SK-N-SH treated with all-trans-retinoic acid at 6 μM for 48 hours (cell line): ENCODE results near the gene CDHR5.

ENCODE experiments used
- ATAC-seq: fragments of 200-7000 bp; cut with Tn5 transposase; 3 replicates; pipeline ENCODE4 v1.9.1; 2020; ENCODE audit warnings: mild to moderate bottlenecking, moderate library complexity
- BACH2 ChIP-seq: fragments of 250-450 bp; sonication (Bioruptor Pico); IDR thresholded peaks from 2 replicates; pipeline ENCODE4 v1.9.0; 2021; ENCODE audit warnings: mild to moderate bottlenecking, borderline replicate concordance
- CREB5 ChIP-seq: fragments of 250-450 bp; sonication (Bioruptor Pico); IDR thresholded peaks from 2 replicates; pipeline ENCODE4 v1.5.1; 2020; ENCODE audit warnings: low read depth, mild to moderate bottlenecking, moderate library complexity
- CSDC2 ChIP-seq: fragments of 250-450 bp; sonication (Bioruptor Pico); IDR thresholded peaks from 2 replicates; pipeline ENCODE4 v1.5.0; 2020; ENCODE audit warnings: mild to moderate bottlenecking, moderate library complexity
- CSRNP3 ChIP-seq: fragments of 250-450 bp; sonication (Bioruptor Pico); IDR thresholded peaks from 2 replicates; pipeline ENCODE4 v1.5.1; 2021; ENCODE audit warnings: mild to moderate bottlenecking, moderate library complexity
- ESRRG ChIP-seq: fragments of 250-450 bp; sonication (Bioruptor Pico); IDR thresholded peaks from 2 replicates; pipeline ENCODE4 v1.6.1; 2021; ENCODE audit warnings: mild to moderate bottlenecking
- GLIS3 ChIP-seq: fragments of 250-450 bp; sonication (Bioruptor Pico); IDR thresholded peaks from 2 replicates; pipeline ENCODE4 v1.5.0; 2020; ENCODE audit warnings: mild to moderate bottlenecking, moderate library complexity
- ISL1 ChIP-seq: fragments of 250-450 bp; sonication (Bioruptor Pico); IDR thresholded peaks from 2 replicates; pipeline ENCODE4 v2.1.2; 2022; ENCODE audit warnings: mild to moderate bottlenecking, moderate library complexity
- OSR1 ChIP-seq: fragments of 250-450 bp; sonication (Bioruptor Pico); IDR thresholded peaks from 2 replicates; pipeline ENCODE4 v1.8.0; 2022; ENCODE audit warnings: moderate library complexity, mild to moderate bottlenecking, inconsistent platforms
- PATZ1 ChIP-seq: fragments of 250-450 bp; sonication (Bioruptor Pico); IDR thresholded peaks from 2 replicates; pipeline ENCODE4 v1.8.0; 2020; ENCODE audit warnings: mild to moderate bottlenecking, moderate library complexity, borderline replicate concordance
- POU6F1 ChIP-seq: fragments of 250-450 bp; sonication (Bioruptor Pico); IDR thresholded peaks from 2 replicates; pipeline ENCODE4 v1.8.0; 2021; ENCODE audit warnings: low read depth, mild to moderate bottlenecking, moderate library complexity, borderline replicate concordance
- PPARA ChIP-seq: fragments of 250-450 bp; sonication (Bioruptor Pico); IDR thresholded peaks from 2 replicates; pipeline ENCODE4 v1.5.0; 2020; ENCODE audit warnings: mild to moderate bottlenecking, borderline replicate concordance
- RARB ChIP-seq: fragments of 250-450 bp; sonication (Bioruptor Pico); IDR thresholded peaks from 2 replicates; pipeline ENCODE4 v1.8.0; 2021; ENCODE audit warnings: mild to moderate bottlenecking, moderate library complexity
- SNAI2 ChIP-seq: fragments of 250-450 bp; sonication (Bioruptor Pico); IDR thresholded peaks from 2 replicates; pipeline ENCODE4 v1.5.0; 2020; ENCODE audit warnings: mild to moderate bottlenecking, moderate library complexity
- TCF4 ChIP-seq: fragments of 250-450 bp; sonication (Bioruptor Pico); IDR thresholded peaks from 2 replicates; pipeline ENCODE4 v1.8.0; 2021; ENCODE audit warnings: mild to moderate bottlenecking, moderate library complexity, borderline replicate concordance
- TSHZ2 ChIP-seq: fragments of 250-450 bp; sonication (Bioruptor Pico); IDR thresholded peaks from 2 replicates; pipeline ENCODE4 v1.5.0; 2020; ENCODE audit warnings: mild to moderate bottlenecking, moderate library complexity
- ZC3H10 ChIP-seq: fragments of 250-450 bp; sonication (Bioruptor Pico); IDR thresholded peaks from 2 replicates; pipeline ENCODE4 v1.5.1; 2021; ENCODE audit warnings: mild to moderate bottlenecking, moderate library complexity
- ZFP3 ChIP-seq: fragments of 250-450 bp; sonication (Bioruptor Pico); IDR thresholded peaks from 2 replicates; pipeline ENCODE4 v1.5.0; 2020; ENCODE audit warnings: mild to moderate bottlenecking, moderate library complexity
- ZFP30 ChIP-seq: fragments of 450-650 bp; formaldehyde crosslinking; IDR thresholded peaks from 2 replicates; pipeline ENCODE4 v1.5.0; 2022; ENCODE audit warnings: mild to moderate bottlenecking, moderate library complexity
- ZNF8 ChIP-seq: fragments of 450-650 bp; formaldehyde crosslinking; IDR thresholded peaks from 2 replicates; pipeline ENCODE4 v1.5.0; 2020; ENCODE audit warnings: mild to moderate bottlenecking, moderate library complexity

The CDHR5 gene

GRCh38 chr11:638631-639331 is 14.0 kb upstream of the CDHR5 start:
- no peak for ATAC-seq
- TF ChIP-seq ESRRG (CRISPR knock-in tag) (no peak), ZNF8 (CRISPR knock-in tag) (no peak), ISL1 (CRISPR knock-in tag) (no peak), PPARA (CRISPR knock-in tag) (no peak), ZFP3 (CRISPR knock-in tag) (no peak), RARB (no peak), POU6F1 (no peak), ZFP30 (CRISPR knock-in tag) (no peak), ZC3H10 (CRISPR knock-in tag) (no peak), OSR1 (no peak), CSDC2 (no peak), BACH2 (CRISPR knock-in tag) (no peak), TCF4 (CRISPR knock-in tag) (no peak), CSRNP3 (CRISPR knock-in tag) (no peak), PATZ1 (CRISPR knock-in tag) (no peak), TSHZ2 (CRISPR knock-in tag) (no peak)

- ATAC-seq: no peak
- TF ChIP-seq TCF4 (CRISPR knock-in tag): no peak
- TF ChIP-seq CREB5 (CRISPR knock-in tag): no peak
- TF ChIP-seq RARB: no peak
- no peak for TF ChIP-seq POU6F1
- TF ChIP-seq ZC3H10 (CRISPR knock-in tag): no peak
- TF ChIP-seq SNAI2 (CRISPR knock-in tag): no peak
- no peak for TF ChIP-seq ZFP3 (CRISPR knock-in tag)
- no peak for TF ChIP-seq GLIS3
- TF ChIP-seq TSHZ2 (CRISPR knock-in tag): no peak
- TF ChIP-seq ZNF8 (CRISPR knock-in tag): no peak
- TF ChIP-seq CSRNP3 (CRISPR knock-in tag): no peak
- TF ChIP-seq PATZ1 (CRISPR knock-in tag): no peak
Measured at GRCh38 chr11:637593-638521, 13.1 kb upstream of the CDHR5 start.
